Activated naive CD4-positive, alpha-beta T cell treated with anti-CD3 and anti-CD28 coated beads for 36 hours (primary cell): ENCODE data around the gene UNC5B. TPM values are rescaled to one million over a fixed set of nuclear protein-coding genes. Genes with fewer than 3 reads are reported as not detected.
"Not testable (repeated sequence)": the region's sequence is repeated elsewhere in the genome, so short reads cannot be mapped to it uniquely, and the experiment has no call there.

ENCODE experiments used
- CTCF ChIA-PET: fragments of 350-600 bp; sonication (Branson Sonifier 250); formaldehyde crosslinking; loops from one replicate; lab custom pipeline; 2021; ENCODE audit warnings: antibody characterized with exemption; lab: Charles Lee
- DNase-seq: peaks from one replicate; pipeline ENCODE4 v3.0.0-alpha.2; 2020
- H3K27ac Mint-ChIP-seq: one replicate; pipeline ENCODE4 v1.8.0; 2021; ENCODE audit warnings: mild to moderate bottlenecking, mixed read lengths
- H3K27me3 Mint-ChIP-seq: one replicate; pipeline ENCODE4 v1.8.0; 2021; ENCODE audit warnings: low read depth, mixed read lengths
- H3K36me3 Mint-ChIP-seq: one replicate; pipeline ENCODE4 v1.8.0; 2021; ENCODE audit warnings: low read depth, mixed read lengths
- H3K4me1 Mint-ChIP-seq: one replicate; pipeline ENCODE4 v1.8.0; 2021; ENCODE audit warnings: low read depth, mixed read lengths
- H3K4me3 Mint-ChIP-seq: one replicate; pipeline ENCODE4 v1.8.0; 2021; ENCODE audit warnings: mild to moderate bottlenecking, moderate library complexity, mixed read lengths
- H3K9me3 Mint-ChIP-seq: one replicate; pipeline ENCODE4 v1.8.0; 2021; ENCODE audit warnings: mixed read lengths
- intact Hi-C: fragments of 100-400 bp; cut with micrococcal nuclease; formaldehyde crosslinking; loops from one replicate; pipeline ENCODE4 v1.15.1; 2023
- total RNA-seq, 2 experiments: library from RNA; stranded (reverse); gene quantifications; one replicate each; pipeline ENCODE4 v1.2.3, GENCODE V29; 2021

Gene UNC5B
- total RNA-seq, 2 experiments from 2014 or later: 0.05 TPM

DNA sequence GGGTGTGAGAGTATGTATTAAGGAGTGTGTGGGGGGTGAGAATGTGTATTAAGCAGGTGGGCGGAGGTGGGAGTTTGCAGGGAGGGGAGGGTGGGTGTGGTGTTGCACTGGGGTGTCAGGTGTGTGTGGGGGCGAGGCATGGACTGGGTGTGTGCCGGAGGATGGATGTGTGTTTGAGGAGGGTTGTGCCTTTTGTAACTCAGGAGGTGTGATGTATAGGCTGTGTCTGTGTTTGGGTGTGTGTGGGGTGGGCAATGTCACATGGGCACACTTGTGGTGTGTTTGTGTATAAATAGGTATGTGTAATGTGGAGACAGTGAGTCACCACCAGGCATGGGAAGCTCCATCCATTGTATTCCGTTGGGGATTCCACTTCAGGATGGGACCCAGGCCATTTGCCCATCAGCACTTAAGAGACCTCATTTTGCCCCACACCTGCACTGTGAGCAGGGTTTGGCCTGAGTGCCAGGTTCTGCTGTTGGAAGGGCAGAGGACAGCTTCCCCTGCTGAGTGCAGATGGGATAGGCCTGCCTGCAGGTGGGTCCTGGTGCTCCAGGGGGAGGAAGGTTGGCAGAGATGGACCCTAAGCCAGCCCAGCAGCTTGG, 5.8 kb downstream of the UNC5B start:
- CTCF ChIA-PET: no interaction called here
- H3K4me1 Mint-ChIP-seq: peaks cover 10% of the 10 kb centered on the region
- H3K4me3 Mint-ChIP-seq: no peak overlapping the region
- intact Hi-C loops: loop anchor here (10.0 kb wide), 1 partner anchor 1643 kb away; the partner anchor contains the start of gene NEUROG3
- H3K9me3 Mint-ChIP-seq: no peaks in the 10 kb centered on the region
- no peaks in the 10 kb centered on the region for H3K36me3 Mint-ChIP-seq
- no peak overlapping the region for H3K27ac Mint-ChIP-seq
- DNase-seq: no peak
- H3K27me3 Mint-ChIP-seq: peaks cover 47% of the 10 kb centered on the region

DNA sequence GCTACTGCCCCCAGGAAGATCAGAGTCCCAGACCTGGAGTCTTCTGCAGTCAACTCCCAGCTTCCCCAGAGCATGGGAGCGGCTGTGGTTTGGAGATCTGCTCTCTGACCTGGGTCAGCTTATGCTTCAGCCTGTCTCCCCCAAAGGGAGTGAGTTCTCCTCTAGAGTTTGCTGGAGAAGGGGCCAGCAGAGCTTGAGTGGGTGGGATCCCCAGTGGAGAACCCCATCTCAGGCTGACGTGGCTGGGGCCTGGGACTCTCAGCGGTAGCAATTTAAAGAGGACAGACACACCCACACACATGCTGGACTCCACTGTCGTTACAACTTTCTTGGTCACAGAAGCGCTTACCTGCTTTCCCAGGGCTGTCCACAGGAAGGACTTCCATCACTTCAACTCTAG, 6.3 kb downstream of the UNC5B start:
- Mint-ChIP-seq H3K9me3 (no peaks in the 10 kb centered on the region), H3K4me3 (no peak overlapping the region), H3K27ac (no peak overlapping the region), H3K27me3 (peaks cover 44% of the 10 kb centered on the region), H3K4me1 (peaks cover 7% of the 10 kb centered on the region), H3K36me3 (no peaks in the 10 kb centered on the region)
- CTCF ChIA-PET: no interaction called here
- intact Hi-C loops: loop anchor here (10.0 kb wide), 1 partner anchor 1644 kb away; the partner anchor contains the start of gene NEUROG3
- DNase-seq: no peak

DNA sequence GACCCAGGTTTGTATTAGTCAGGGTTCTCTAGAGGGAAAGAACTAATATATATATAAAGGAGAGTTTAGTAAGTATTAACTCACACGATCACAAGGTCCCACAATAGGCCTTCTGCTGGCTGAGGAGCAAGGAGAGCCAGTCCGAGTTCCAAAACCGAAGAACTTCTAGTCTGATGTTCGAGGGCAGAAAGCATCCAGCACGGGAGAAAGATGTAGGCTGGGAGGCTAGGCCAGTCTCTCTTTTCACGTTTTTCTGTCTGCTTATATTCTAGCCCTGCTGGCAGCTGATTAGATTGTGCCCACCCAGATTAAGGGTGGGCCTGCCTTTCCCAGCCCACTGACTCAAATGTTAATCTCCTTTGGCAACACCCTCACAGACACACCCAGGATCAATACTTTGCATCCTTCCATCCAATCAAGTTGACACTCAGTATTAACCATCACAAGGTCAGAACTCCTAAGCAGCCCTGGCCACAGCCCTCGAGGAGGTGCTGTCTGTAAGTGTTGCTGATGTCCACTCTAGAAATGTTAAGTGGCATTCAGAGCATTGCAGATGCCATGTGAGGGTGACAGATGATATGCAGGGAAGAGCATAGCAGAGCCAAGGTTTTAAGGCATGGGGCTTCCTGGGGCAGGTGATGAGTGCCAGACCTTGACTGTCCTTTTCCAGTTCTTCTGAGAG, 7.0 kb downstream of the UNC5B start:
- H3K4me1 Mint-ChIP-seq, CTCF ChIA-PET, H3K27ac Mint-ChIP-seq, H3K9me3 Mint-ChIP-seq, DNase-seq, H3K36me3 Mint-ChIP-seq, H3K4me3 Mint-ChIP-seq: not testable (repeated sequence)
- peaks cover 38% of the 10 kb centered on the region for H3K27me3 Mint-ChIP-seq
- intact Hi-C loops: loop anchor here (10.0 kb wide), 1 partner anchor 1645 kb away; the partner anchor contains the start of gene NEUROG3

DNA sequence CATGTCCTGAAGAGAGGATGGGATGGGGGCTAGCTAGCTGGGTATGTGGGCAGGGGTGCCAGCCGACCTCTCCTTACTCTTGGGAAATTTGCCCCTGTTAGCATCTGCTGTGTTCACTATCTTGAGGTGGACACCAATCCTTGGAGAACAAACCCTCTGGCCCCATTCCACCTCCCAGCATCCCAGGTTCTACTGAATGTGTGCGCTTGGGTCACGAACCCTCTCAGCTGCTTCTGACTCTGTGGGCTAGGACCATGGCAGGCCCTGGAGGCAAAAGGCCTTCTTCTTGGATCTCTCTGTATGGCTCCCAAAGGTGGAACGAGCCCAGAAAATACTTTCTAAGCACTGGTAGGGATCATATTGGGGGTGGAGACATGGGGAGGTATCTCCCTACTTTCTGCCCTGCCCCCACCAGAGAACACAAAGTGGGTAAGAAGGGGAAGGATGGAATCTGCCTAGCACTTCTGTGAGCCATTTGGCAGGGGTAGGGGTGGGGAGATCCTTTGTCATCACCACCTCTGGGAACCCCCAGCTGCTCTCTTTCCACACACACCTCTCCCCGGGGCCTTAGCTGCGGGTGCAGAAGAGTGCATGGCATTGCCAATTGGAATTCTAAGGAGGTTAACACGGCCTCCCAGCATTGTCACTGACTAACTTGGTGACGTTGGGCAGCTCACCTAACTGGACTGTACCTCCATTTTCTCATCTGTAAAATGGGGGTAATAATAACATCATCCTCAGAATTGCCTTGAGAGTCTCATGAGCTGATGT, 7.7 kb downstream of the UNC5B start:
- Mint-ChIP-seq H3K4me3 (no peak overlapping the region), H3K27ac (no peak overlapping the region), H3K27me3 (peaks cover 32% of the 10 kb centered on the region), H3K9me3 (no peaks in the 10 kb centered on the region), H3K36me3 (no peaks in the 10 kb centered on the region), H3K4me1 (peaks cover 3% of the 10 kb centered on the region)
- DNase-seq: no peak
- CTCF ChIA-PET: no interaction called here
- intact Hi-C loops: loop anchor here (10.0 kb wide), 1 partner anchor 1645 kb away; the partner anchor contains the start of gene NEUROG3

DNA sequence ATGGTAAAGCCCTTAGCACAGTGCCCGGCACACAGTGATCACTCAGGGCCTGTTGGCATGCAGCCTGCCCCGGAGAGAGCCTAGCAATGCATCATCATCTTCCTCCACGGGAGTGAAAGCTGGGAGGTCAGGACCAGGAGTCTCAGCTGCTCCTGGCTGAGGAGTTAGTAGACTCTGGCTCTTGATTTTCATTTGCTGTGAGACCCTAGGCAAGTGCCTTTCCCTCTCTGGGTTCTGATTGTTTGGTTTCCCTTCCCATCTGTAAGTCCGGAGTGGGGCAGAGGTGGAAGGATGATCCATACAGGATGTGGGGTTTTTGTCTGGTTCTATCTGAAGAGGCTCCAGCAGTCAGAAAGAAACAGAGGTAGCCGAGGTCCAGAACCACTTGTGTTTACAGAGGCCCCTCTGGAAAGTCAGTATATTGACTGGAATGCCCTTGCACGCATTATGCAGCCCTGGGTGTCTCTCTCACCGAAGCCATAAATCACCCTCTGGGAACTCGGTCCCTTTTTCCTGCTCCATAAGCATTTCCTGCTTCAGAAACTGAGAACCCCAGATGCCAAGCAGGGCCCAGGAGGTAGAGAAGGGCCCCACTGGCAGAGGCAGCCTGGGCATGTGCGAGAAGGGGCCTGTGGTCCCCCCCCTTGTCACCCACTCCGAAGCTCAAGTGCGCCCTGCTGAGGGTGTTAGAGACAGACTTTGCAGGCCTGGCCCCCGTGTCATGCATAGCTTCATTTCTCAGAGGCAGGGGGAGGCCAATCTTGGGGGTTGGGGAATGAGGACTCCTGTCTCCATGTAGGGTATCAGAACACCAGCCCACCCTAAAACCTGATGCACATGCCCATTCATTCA, 8.5 kb downstream of the UNC5B start:
- H3K4me1 Mint-ChIP-seq: peaks cover 3% of the 10 kb centered on the region
- CTCF ChIA-PET: no interaction called here
- H3K36me3 Mint-ChIP-seq: no peaks in the 10 kb centered on the region
- H3K27me3 Mint-ChIP-seq: peaks cover 28% of the 10 kb centered on the region
- no peak for DNase-seq
- H3K27ac Mint-ChIP-seq: no peak overlapping the region
- intact Hi-C loops: no loop called here
- no peaks in the 10 kb centered on the region for H3K9me3 Mint-ChIP-seq
- no peak overlapping the region for H3K4me3 Mint-ChIP-seq

DNA sequence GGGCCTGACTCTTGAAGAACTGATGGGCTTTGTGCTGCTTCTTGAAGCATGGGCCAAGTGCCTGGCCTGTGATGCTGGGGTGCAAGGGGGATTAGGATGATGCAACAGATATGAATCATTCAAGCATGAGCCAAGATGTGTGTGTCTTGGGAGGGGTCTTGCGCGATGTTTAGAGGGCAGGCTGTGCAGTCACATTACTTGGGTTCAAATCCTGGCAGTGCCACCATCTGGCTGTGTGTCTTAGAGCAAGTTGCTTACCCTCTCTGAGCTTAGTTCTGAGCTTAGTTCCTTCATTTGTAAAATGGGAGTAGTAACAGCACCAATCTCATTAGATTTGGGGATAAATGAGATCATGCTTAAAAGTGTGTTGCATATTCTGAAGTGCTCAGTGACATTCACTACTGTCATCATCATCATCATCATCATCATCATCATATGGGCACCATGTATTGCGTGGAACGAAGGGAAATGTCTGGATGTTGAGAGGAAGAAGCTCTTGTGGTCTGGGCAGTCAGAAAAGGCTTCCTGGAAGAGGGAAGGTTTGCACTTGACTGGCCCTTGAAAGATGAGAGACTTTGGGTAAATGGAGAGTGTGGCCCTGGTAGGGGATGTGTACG, 9.3 kb downstream of the UNC5B start:
- Mint-ChIP-seq H3K9me3 (no peaks in the 10 kb centered on the region), H3K36me3 (no peaks in the 10 kb centered on the region), H3K4me3 (no peak overlapping the region), H3K27ac (no peak overlapping the region), H3K4me1 (peaks cover 3% of the 10 kb centered on the region), H3K27me3 (peaks cover 25% of the 10 kb centered on the region)
- intact Hi-C loops: no loop called here
- no peak for DNase-seq
- CTCF ChIA-PET: no interaction called here

DNA sequence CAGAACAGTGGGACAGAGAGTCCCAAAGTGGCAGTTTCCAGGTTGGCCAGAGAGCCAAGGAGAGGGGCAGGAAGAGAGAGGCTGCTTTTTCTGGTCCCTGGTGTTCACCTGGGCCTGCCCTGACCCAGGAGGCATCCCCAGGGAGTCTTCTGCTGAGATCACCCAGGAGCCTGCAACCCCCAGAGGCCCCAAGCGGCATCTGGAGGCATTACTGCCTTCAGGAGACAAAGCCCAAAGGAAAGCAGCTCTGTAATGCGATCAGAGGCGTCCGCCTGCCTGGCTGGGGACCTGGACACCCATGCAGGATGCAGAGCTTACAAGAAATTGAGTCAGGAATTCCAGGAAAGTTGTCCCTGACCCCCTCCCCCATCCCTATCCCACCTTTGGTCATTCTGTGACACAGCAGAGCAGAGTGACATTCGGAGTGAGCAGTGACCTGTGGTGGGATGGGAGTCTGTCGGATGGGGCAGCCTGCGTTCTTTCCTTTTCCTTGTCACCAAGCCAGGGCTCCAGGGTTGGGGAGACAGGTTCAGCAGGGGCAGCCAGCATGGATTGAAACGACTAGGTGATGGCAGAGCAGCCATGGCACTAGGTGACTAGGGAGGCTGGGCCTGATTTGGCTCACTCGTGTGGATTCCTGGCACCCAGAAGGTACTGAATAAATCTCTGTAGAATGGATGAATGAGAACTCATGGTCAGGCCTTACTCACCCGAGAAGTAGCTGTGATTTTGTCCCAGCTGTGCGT, 10.4 kb downstream of the UNC5B start:
- intact Hi-C loops: no loop called here
- no peak for DNase-seq
- no peaks in the 10 kb centered on the region for H3K36me3 Mint-ChIP-seq
- H3K27ac Mint-ChIP-seq: no peak overlapping the region
- H3K4me3 Mint-ChIP-seq: no peak overlapping the region
- H3K27me3 Mint-ChIP-seq: peaks cover 23% of the 10 kb centered on the region
- H3K9me3 Mint-ChIP-seq: no peaks in the 10 kb centered on the region
- CTCF ChIA-PET: no interaction called here
- H3K4me1 Mint-ChIP-seq: peaks cover 3% of the 10 kb centered on the region

DNA sequence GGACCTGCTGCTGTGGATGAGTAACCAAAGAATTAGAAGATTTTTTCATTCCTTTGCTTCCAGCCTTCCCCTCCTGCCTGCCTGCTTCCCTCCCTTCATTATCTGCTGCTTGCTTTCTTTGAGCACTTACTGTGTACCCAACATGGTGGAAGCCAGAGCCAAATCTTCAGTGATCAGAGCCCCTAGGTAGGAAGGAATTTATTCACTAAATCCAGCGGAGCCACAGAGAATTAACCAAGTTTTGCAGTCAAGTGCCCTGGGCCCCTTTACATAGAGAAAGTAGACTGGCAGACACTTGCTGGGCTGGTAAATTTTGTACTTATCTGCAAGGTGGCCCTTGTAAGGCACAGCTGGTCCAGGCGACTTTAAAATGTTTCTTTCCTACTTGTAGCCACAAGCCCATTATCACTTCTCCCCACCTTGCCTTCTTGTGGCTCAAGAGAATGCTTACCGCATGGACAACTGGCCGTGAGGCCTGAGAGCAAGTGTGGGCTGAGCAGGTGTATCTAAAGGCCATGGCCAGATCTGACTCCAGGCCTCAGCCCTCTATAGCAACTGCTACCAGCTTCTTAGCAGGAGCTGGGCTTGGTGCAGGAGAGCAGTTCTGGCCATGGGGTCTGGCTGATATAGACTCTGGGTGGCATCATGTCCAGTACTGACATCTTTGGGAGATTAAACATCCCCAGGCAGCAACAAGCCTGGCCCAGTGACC, 11.1 kb downstream of the UNC5B start:
- peaks cover 16% of the 10 kb centered on the region for H3K27me3 Mint-ChIP-seq
- H3K36me3 Mint-ChIP-seq: no peaks in the 10 kb centered on the region
- no peak overlapping the region for H3K27ac Mint-ChIP-seq
- H3K4me1 Mint-ChIP-seq: no peaks in the 10 kb centered on the region
- no peak overlapping the region for H3K4me3 Mint-ChIP-seq
- no peak for DNase-seq
- CTCF ChIA-PET: no interaction called here
- H3K9me3 Mint-ChIP-seq: no peaks in the 10 kb centered on the region
- intact Hi-C loops: no loop called here

DNA sequence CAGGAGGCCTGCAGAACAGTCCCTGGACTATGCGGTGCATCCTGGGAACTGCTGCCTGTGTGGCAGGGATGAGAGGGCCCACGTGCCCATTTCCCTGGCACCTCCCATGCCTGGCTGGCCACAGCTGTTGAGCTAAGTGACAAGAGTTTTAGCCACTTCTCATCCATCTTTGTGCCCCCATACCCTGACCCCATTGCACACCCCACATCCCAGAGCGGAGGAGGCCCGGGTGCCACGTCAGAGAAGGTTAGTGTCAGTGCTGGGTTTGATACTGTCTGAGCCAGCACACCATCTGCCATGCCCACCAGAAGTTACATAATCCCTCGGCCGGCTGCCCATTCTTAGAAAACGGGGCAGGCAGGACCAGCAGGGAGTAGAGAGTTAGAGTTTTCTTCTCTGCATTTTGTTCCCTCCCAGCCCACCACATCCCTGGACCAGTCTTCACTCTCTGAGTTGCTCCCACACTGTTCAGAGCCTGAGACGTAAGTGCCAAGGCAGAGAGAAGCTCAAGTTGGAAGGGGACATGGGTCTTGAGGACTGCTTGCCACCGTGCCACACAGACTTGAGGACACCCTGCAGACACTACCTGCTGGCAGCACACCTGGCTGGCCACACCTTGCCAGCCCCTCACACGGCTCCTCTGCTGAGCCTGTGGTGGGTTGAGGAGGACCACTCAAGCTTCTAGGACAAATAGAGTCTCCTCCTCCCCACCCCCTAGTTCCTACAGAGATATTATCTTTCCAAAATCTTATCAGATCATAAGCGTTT, 13.1 kb downstream of the UNC5B start:
- intact Hi-C loops: no loop called here
- Mint-ChIP-seq H3K36me3 (no peaks in the 10 kb centered on the region), H3K27ac (no peak overlapping the region), H3K4me1 (no peaks in the 10 kb centered on the region), H3K9me3 (no peaks in the 10 kb centered on the region), H3K4me3 (no peak overlapping the region), H3K27me3 (peaks cover 6% of the 10 kb centered on the region)
- no peak for DNase-seq
- CTCF ChIA-PET: no interaction called here

DNA sequence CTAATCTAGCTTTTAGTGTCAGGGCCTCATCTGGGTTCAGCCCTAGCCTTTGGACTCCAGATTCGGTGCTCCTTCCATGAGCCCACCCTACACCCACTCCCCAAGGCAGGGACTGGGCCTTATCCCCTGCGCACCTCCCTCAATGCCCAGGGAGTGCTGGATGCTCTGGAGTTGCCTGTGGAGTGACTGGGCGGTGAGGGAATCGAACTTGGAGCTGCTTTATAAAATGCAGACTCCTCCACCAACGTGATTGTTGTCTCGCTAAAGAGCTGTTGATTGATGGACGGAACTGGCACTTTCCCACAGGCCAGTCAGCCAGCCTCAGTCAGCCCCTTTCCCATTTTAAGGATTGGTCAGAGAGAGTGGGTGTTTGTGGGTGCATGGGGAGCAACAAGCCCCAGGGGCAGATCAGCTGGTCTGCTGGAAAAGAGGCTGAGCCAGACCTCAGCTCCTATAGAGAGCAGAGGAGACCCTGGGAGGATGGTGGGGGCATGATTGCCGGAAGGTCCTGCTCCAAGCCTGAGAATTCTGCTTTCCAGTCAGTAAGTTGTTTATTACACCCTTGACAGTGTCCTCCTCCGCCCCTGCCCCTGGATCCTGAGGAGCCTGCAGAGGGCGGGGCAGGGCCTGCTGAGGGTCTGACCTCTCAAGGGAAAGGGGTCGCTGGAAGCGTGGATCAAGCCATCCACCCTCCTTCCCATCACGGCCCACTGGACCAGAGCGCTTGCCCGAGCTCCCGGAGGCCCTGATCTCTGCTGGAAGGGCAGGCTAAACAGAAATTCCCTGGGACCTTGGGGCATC, 16.7 kb downstream of the UNC5B start:
- Mint-ChIP-seq H3K4me1 (no peaks in the 10 kb centered on the region), H3K27ac (no peak overlapping the region), H3K27me3 (peaks cover 3% of the 10 kb centered on the region), H3K4me3 (no peak overlapping the region), H3K9me3 (no peaks in the 10 kb centered on the region), H3K36me3 (no peaks in the 10 kb centered on the region)
- CTCF ChIA-PET: no interaction called here
- DNase-seq: no peak
- intact Hi-C loops: no loop called here
